HepG2 (cell line): ENCODE data around the gene C5AR1. TPM values are rescaled to one million over a fixed set of nuclear protein-coding genes. Genes with fewer than 3 reads are reported as not detected.
A peak's percentile ranks its signal among the peaks of the same experiment; 100 is the strongest.

Experiments used
- ARNT ChIP-seq: fragments of 450-650 bp; IDR thresholded peaks from 2 replicates; pipeline ENCODE4 v1.6.1; 2017
- BATF2 ChIP-seq: sonication (generic); formaldehyde crosslinking; IDR thresholded peaks from 2 replicates; pipeline ENCODE4 v1.8.0; 2022; ENCODE audit warnings: mild to moderate bottlenecking, missing genetic modification reagents, moderate library complexity
- ETS1 ChIP-seq: sonication (generic); formaldehyde crosslinking; IDR thresholded peaks from 2 replicates; pipeline ENCODE4 v1.4.0; 2020; ENCODE audit warnings: missing genetic modification reagents
- GABPA ChIP-seq, 2 experiments: IDR thresholded peaks; 2 replicates each; pipeline ENCODE4 v1.6.1; 2011 to 2016; ENCODE audit warnings: low read depth in 2 of 2, low read length in 1 of 2, missing biosample characterization in 1 of 2, missing genetic modification characterization in 1 of 2
- GMEB2 ChIP-seq: IDR thresholded peaks from 2 replicates; pipeline ENCODE4 v1.6.1; 2016; ENCODE audit warnings: missing biosample characterization, missing genetic modification reagents, low read depth
- JUN ChIP-seq: sonication (generic); formaldehyde crosslinking; IDR thresholded peaks from 2 replicates; pipeline ENCODE4 v1.4.0; 2020; ENCODE audit warnings: mild to moderate bottlenecking, missing genetic modification reagents
- KDM5A ChIP-seq: fragments of 200-600 bp; sonication (generic); IDR thresholded peaks from 2 replicates; pipeline ENCODE4 v1.7.0; 2018; ENCODE audit warnings: antibody characterized with exemption, mild to moderate bottlenecking, low read length, borderline replicate concordance
- NR2F1 ChIP-seq, 2 experiments: fragments of 450-650 bp in 1 of 2; formaldehyde crosslinking in 1 of 2; IDR thresholded peaks; 2 replicates each; pipeline versions ENCODE4 v1.5.0 to v1.6.1; 2016 to 2020; ENCODE audit warnings: mild to moderate bottlenecking in 1 of 2, missing compliant biosample characterization in 1 of 2, missing genetic modification reagents in 1 of 2, moderate library complexity in 1 of 2
- RERE ChIP-seq: IDR thresholded peaks from 2 replicates; pipeline ENCODE4 v1.6.1; 2016; ENCODE audit warnings: low read depth, missing genetic modification reagents, missing compliant biosample characterization
- SSRP1 ChIP-seq: IDR thresholded peaks from 2 replicates; pipeline ENCODE4 v1.6.1; 2016; ENCODE audit warnings: control low read depth
- TBP ChIP-seq: sonication (generic); formaldehyde crosslinking; IDR thresholded peaks from 2 replicates; pipeline ENCODE4 v1.5.0; 2020; ENCODE audit warnings: missing genetic modification reagents
- TCF7L2 ChIP-seq: IDR thresholded peaks from 2 replicates; pipeline ENCODE4 v1.6.1; 2011; ENCODE audit warnings: mild to moderate bottlenecking, low read depth, low read length, moderate library complexity
- YY1 ChIP-seq: IDR thresholded peaks from 2 replicates; pipeline ENCODE4 v1.6.1; 2011; ENCODE audit warnings: low read length, low read depth, moderate library complexity, mild to moderate bottlenecking; ENCODE audit not compliant: insufficient read depth, insufficient replicate concordance
- ZMAT5 ChIP-seq: sonication (generic); formaldehyde crosslinking; IDR thresholded peaks from 2 replicates; pipeline ENCODE4 v1.5.0; 2020; ENCODE audit warnings: mild to moderate bottlenecking, low read depth, missing genetic modification reagents, borderline replicate concordance
- ZNF225 ChIP-seq: sonication (generic); formaldehyde crosslinking; IDR thresholded peaks from 2 replicates; pipeline ENCODE4 v1.4.0; 2020; ENCODE audit warnings: mild to moderate bottlenecking, missing genetic modification reagents
- ZNF597 ChIP-seq: sonication (generic); formaldehyde crosslinking; IDR thresholded peaks from 2 replicates; pipeline ENCODE4 v1.5.0; 2020; ENCODE audit warnings: missing genetic modification reagents
- ZSCAN25 ChIP-seq: sonication (generic); formaldehyde crosslinking; IDR thresholded peaks from 2 replicates; pipeline ENCODE4 v1.8.0; 2022; ENCODE audit warnings: mild to moderate bottlenecking, missing genetic modification reagents
- polyA plus RNA-seq, 8 experiments: library from polyadenylated mRNA; depleted of rRNA in 3 of 8; stranded (reverse) in 7 of 8; unstranded in 1 of 8; fragments of >200 nt; fragmentation: Illumina TruSeq in 4 of 8; extraction: Trizol in 4 of 8; gene quantifications; 2 replicates each; pipeline versions ENCODE4 v1.2.1 to v1.2.3, GENCODE V29; 2011 to 2016; ENCODE audit warnings: low read depth in 4 of 8, missing spikeins in 1 of 8, mixed read lengths in 1 of 8; ENCODE audit not compliant: insufficient read depth in 1 of 8
- total RNA-seq, 5 experiments: library from RNA; depleted of rRNA; stranded (reverse); fragments of >200 nt; fragmentation: Illumina TruSeq; extraction: Trizol; gene quantifications; 2 replicates each; pipeline ENCODE4 v1.2.3, GENCODE V29; 2016; ENCODE audit warnings: low read depth in 1 of 5

The C5AR1 gene
- total and polyA plus RNA-seq, 2 of the 13 experiments (the other 11 are each of a cell fraction or from before 2014, with no cell fraction given): 0.07 to 1.6 TPM

- TF ChIP-seq ZMAT5: no peak
- TF ChIP-seq KDM5A: no peak
- no peak for TF ChIP-seq TBP
- no peak for TF ChIP-seq SSRP1 (CRISPR knock-in tag)
- TF ChIP-seq ZNF225 (CRISPR knock-in tag): no peak
- peak; percentile 14 to 52; a peak in 2 of 4 replicates for TF ChIP-seq NR2F1 (CRISPR knock-in tag; IDR thresholded peaks at IDR 0.05)
- no peak for TF ChIP-seq ZNF597 (CRISPR knock-in tag)
- TF ChIP-seq ZSCAN25 (CRISPR knock-in tag): peak; percentile 50; the same call in 1 of the 2 replicates
- peak; percentile 94; the same call in 1 of the 2 replicates for TF ChIP-seq JUN (CRISPR knock-in tag)
- no peak for TF ChIP-seq BATF2 (CRISPR knock-in tag)
- TF ChIP-seq GMEB2 (CRISPR knock-in tag): no peak
- peak; percentile 65 for TF ChIP-seq RERE (CRISPR knock-in tag)
- no peak for TF ChIP-seq ARNT
- no peak for TF ChIP-seq TCF7L2
- TF ChIP-seq GABPA (IDR thresholded peaks at IDR 0.05; ENCODE audit: low read depth, low read length): no peak
- peak; percentile 53; the same call in 1 of the 2 replicates for TF ChIP-seq GABPA (CRISPR knock-in tag; IDR thresholded peaks at IDR 0.05; ENCODE audit: low read depth)
- peak; percentile 76 for TF ChIP-seq YY1
- TF ChIP-seq ETS1 (CRISPR knock-in tag): no peak
Observed at GRCh38 chr19:47315125-47315821, 5.6 kb downstream of the C5AR1 start (continued).
